ENCODE data around the gene OLFM2.

OLFM2 gene

GRCh38 chr19:9839415-9839814 is 96.9 kb downstream of the OLFM2 start:
- no peak for TF ChIP-seq CTCF (IDR thresholded peaks at IDR 0.05; ENCODE audit: low read depth, low read length)
- Histone ChIP-seq H3K27ac (no peak overlapping the region), H3K27me3 (ENCODE audit: insufficient read depth, low read depth, severe bottlenecking) (no peaks in the 10 kb centered on the region), H3K4me3 (ENCODE audit: low read depth, low read length) (no peak overlapping the region), H3K9me3 (ENCODE audit: severe bottlenecking) (no peaks in the 10 kb centered on the region), H3K36me3 (peaks cover 71% of the 10 kb centered on the region)
- DNase-seq: no peak

- DNase-seq: no peak
- TF ChIP-seq CTCF (IDR thresholded peaks at IDR 0.05; ENCODE audit: low read depth, low read length): no peak
- H3K4me3 ChIP-seq (ENCODE audit: low read depth, low read length): no peak overlapping the region
- no peaks in the 10 kb centered on the region for H3K9me3 ChIP-seq (ENCODE audit: severe bottlenecking)
- H3K27ac ChIP-seq: no peak overlapping the region
- H3K27me3 ChIP-seq (ENCODE audit: insufficient read depth, low read depth, severe bottlenecking): no peaks in the 10 kb centered on the region
- H3K36me3 ChIP-seq: peaks cover 60% of the 10 kb centered on the region
These were observed 98.0 kb downstream of the OLFM2 start for GRCh38 chr19:9838324-9838723.

DNA sequence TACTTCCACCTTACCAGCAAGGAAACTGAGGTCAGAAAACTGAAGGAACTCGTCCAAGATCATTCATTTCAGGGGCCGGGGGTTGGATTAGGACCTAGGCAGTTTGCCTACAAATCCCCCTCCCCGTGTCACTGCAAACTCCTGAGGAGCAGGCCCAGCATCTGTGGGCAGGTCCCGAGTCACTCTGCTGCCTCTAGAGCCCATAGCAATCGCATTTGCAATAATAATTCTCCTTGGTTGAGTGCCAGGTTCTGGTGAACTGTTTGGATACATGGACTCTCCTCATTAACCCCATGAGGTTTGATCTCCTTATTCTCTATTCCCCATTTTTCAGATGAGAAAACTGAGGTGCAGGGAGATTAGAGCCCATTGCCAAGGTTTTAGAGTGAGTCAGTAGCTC is 100.3 kb downstream of the OLFM2 start:
- peaks cover 37% of the 10 kb centered on the region for H3K36me3 ChIP-seq
- peak overlapping the region; percentile 92 for H3K4me3 ChIP-seq (ENCODE audit: low read depth, low read length)
- DNase-seq: no peak
- no peak overlapping the region; the same call in 1 of the 2 replicates for H3K27ac ChIP-seq
- H3K9me3 ChIP-seq (ENCODE audit: severe bottlenecking): no peaks in the 10 kb centered on the region
- TF ChIP-seq CTCF (IDR thresholded peaks at IDR 0.05; ENCODE audit: low read depth, low read length): no peak
- H3K27me3 ChIP-seq (ENCODE audit: insufficient read depth, low read depth, severe bottlenecking): no peaks in the 10 kb centered on the region

DNA sequence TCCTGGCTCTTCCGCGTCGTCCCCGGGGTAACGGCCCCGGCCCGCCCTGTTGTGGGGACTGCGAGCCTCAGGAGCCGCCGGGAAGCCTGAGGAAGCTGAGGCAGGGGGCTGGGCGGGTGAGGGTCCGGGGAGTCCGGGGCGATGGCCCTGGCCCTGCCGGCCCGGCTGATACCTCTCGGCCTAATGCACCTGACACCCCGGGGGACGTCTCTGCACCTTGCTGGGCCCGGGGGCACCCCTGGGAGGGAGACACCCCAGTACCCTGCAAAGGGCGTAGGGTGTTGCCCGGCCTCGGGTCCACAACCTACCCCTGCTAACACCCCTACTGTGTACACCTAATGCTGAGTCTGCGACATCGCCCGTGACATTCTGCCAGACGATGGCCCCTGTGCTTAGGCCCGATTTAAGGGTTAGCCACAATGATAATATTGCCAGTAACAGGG is 100.8 kb downstream of the OLFM2 start:
- H3K36me3 ChIP-seq: peaks cover 32% of the 10 kb centered on the region
- H3K27me3 ChIP-seq (ENCODE audit: insufficient read depth, low read depth, severe bottlenecking): no peaks in the 10 kb centered on the region
- H3K9me3 ChIP-seq (ENCODE audit: severe bottlenecking): no peaks in the 10 kb centered on the region
- peak overlapping the region; percentile 92 for H3K4me3 ChIP-seq (ENCODE audit: low read depth, low read length)
- H3K27ac ChIP-seq: peak overlapping the region; percentile 86
- DNase-seq: no peak
- TF ChIP-seq CTCF (IDR thresholded peaks at IDR 0.05; ENCODE audit: low read depth, low read length): no peak

DNA sequence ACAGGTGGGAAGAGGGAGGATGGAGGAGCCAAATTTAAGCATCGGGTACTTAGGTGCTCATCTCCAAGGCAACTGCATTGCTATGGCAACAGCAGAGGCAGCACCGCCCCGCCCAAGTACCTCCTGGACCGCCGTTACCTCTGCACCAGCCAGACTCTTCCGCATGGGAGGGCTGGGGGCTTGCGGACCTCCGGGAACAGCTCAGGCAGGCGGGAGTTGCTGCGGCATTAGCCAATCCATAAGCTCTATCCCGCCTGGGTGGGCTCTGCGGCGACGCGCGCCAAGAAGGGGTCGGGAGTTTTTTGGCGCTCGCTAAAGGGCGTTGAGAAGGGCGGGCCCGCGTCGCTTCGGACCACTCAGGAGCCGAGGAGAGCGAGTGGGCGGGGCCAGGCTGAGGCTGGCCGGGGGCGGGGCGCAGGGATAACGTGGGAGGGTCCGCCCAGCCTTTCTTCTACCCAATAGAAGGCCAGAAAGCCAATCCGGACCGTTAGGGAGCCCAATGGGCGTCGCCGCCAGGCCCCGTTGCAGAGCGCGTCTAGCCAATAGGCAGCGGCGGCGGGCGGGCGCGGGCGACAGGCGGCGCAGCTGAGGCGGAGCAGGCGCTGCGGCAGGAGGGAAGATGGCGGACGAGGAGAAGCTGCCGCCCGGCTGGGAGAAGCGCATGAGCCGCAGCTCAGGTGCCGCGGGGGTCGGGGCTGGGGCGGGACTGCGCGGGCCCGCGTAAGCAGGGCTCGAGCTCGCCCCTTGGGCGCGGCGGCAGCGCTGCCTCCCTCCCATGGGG is 101.4 kb downstream of the OLFM2 start, which contains the start of gene PIN1:
TSS of gene PIN1 (plus strand) at position 593 of the 781 bp plus-strand sequence. CDS start at position 620, 27 bp downstream.
- Histone ChIP-seq H3K9me3 (ENCODE audit: severe bottlenecking) (no peaks in the 10 kb centered on the region), H3K4me3 (ENCODE audit: low read depth, low read length) (peak within 1 kb of the TSS; percentile 92), H3K27ac (peak within 1 kb of the TSS; percentile 86), H3K36me3 (peaks cover 32% of the 10 kb centered on the region), H3K27me3 (ENCODE audit: insufficient read depth, low read depth, severe bottlenecking) (no peaks in the 10 kb centered on the region)
- peak; percentile 49 for TF ChIP-seq CTCF (IDR thresholded peaks at IDR 0.05; ENCODE audit: low read depth, low read length)
- peak; percentile 99 for DNase-seq
